GM12801 (cell line): ENCODE measurements around the gene NPAP1.

Experiments
- TF ChIP-seq, protein P1 (sequence below): IDR thresholded peaks from one replicate; pipeline ENCODE4 v1.5.1; 2011; ENCODE audit warnings: control low read depth; ENCODE audit not compliant: insufficient read length; ENCODE audit errors: extremely low read depth

NPAP1 gene, protein sequence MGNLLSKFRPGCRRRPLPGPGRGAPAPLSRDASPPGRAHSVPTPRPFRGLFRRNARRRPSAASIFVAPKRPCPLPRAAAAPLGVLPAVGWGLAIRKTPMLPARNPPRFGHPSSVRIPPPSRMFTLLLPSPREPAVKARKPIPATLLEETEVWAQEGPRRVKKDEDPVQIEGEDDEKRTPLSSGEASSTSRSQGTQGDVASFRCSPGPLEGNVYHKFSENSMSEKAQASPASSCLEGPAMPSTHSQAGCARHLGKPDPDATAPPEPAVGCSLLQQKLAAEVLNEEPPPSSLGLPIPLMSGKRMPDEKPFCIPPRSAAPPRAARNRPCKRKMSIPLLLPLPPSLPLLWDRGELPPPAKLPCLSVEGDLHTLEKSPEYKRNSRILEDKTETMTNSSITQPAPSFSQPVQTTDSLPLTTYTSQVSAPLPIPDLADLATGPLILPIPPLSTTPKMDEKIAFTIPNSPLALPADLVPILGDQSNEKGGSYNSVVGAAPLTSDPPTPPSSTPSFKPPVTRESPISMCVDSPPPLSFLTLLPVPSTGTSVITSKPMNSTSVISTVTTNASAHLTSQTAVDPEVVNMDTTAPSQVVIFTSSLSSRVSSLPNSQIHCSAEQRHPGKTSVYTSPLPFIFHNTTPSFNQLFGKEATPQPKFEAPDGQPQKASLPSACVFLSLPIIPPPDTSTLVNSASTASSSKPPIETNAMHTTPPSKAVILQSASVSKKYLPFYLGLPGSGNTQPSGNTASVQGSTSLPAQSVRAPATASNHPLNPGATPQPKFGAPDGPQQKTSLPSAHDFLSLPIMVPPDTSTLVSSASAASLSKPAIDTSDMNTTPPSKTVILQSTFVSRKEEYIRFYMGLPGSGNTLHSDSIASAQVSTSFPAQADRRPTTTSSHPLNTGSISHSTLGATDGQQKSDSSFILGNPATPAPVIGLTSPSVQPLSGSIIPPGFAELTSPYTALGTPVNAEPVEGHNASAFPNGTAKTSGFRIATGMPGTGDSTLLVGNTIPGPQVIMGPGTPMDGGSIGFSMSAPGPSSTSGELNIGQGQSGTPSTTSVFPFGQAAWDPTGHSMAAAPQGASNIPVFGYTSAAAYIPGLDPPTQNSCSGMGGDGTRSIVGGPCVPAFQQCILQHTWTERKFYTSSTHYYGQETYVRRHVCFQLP

DNA sequence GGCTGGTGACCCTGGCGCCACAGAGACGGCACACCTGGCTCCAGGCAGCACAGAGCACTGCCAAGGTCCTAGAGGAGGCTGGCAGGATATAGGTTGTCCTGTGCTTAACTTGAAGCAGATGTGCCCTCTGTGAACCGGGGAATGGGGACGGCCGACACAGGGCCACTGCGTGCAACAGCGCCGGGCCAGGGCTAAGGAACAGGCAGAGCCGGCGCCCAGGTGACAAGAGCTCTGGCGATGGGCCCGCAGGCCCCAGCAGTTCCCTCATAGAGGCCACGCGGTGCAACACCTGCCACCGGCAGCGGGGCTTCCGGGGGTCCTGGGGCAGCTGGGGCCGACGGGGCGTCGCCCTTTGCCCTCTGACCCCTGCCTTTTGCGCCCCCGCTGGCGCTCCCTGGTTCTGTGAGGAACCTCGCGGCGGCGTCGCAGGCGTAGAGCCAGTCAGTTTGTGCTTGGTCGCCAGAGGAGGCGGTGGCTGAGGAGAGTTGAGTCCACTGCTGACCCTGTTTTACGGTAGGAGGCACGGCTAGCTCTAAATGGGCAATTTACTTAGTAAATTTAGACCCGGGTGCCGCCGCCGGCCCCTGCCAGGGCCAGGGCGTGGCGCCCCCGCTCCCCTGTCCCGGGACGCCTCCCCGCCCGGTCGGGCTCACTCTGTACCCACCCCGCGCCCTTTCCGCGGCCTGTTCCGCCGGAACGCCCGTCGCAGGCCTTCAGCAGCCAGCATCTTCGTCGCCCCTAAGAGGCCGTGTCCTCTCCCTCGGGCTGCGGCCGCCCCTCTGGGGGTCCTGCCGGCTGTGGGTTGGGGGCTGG, at the start of gene NPAP1:
NPAP1 (plus strand) TSS at position 444 of the 813 bp plus-strand sequence; CDS start at position 537, 93 bp downstream.
- TF ChIP-seq, protein P1, sequence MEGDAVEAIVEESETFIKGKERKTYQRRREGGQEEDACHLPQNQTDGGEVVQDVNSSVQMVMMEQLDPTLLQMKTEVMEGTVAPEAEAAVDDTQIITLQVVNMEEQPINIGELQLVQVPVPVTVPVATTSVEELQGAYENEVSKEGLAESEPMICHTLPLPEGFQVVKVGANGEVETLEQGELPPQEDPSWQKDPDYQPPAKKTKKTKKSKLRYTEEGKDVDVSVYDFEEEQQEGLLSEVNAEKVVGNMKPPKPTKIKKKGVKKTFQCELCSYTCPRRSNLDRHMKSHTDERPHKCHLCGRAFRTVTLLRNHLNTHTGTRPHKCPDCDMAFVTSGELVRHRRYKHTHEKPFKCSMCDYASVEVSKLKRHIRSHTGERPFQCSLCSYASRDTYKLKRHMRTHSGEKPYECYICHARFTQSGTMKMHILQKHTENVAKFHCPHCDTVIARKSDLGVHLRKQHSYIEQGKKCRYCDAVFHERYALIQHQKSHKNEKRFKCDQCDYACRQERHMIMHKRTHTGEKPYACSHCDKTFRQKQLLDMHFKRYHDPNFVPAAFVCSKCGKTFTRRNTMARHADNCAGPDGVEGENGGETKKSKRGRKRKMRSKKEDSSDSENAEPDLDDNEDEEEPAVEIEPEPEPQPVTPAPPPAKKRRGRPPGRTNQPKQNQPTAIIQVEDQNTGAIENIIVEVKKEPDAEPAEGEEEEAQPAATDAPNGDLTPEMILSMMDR: no peak

DNA sequence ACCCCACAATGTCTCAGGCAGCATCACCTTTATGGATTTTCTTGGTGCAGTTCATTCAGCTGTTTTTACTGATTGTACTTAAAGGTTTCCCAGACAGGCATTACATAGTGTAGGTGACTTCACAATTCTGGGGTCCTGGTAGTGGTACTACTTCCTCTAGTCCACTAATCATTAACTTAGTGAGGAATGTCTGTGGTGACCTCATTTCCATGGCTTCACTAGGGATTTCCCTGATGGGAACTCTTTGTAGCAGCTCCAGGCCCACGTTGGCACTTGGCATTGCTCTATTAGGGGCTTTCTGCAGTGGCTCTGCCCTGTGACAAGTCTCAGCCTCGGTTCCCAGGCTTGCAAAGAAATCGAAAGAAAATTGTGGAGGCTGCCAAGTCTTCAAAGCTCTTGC, 48.1 kb upstream of the NPAP1 start:
- TF ChIP-seq, protein P1: no peak

DNA sequence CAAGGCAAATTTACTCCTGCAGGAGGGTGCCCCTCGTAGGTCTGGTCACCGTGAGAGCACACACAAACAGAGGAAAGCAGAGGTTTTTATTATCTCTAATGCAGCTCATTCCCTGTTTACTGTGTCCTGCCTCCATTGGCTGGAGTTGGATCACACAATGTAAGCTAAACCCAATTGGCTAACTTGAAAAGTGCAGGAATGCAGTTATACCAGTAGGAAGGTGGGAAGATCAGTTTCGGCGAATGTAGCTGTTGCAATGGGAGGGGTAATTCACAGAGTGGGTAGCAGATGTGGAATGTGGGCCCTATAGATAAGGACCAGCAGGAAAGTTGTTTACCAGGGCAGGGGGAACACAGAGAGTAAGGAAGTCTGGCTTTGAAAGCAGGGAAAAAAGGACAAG, 42.5 kb upstream of the NPAP1 start:
- TF ChIP-seq, protein P1: no peak

DNA sequence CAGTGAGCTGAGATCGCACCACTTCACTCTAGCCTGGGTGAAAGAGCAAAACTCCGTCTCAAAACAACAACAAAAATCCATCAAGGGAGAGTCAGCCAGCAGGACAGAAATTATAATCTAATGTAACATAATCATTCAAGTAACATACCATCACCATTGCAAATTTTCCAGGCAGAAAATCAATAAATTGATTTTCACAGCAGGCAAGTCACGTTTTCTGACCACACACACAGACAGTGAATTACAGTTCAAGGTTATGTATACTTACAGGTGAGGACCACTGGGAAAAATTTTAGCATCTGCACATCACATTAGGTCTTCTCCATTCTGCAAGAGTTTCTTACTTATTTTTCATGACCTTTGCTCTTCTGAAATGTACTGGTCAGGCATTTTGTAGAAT, 29.9 kb upstream of the NPAP1 start:
- TF ChIP-seq, protein P1: no peak

DNA sequence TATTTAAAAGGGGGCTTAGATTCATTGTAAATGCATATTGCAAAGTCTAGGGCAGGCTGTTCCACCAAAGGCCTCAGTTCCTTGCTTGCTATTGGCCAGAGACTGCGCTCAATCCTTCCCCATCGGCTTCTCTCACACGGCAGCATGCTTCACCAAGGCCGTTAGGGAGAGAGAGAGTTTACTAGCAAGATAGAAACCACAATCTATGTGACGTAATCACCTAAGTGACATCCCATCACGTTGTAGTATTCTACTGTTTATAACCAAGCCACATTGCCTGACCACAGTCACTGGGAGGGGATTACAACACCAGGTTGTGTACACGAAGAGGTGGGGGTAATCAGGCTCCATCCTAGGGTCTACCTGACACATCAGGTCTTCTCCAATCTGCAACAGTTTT, 16.0 kb upstream of the NPAP1 start:
- TF ChIP-seq, protein P1: no peak

DNA sequence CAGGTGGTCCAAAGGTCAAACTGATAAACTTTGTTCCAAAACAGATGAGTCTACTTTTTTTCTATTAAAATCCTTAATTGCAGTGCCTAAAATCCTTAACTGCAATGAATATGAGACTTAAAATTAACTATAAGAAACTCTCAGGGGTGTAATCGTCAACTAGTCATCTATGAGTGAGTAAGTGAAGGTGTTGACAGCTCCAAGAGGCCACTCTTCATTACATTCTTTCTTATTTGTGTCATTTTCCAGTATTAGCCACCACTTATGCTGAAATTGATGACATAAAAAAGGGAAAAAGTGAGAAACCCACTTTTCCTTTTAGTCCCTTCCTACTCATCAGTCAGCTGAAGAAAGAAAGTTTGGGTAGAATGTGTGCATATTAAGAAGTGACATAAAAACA, 12.6 kb upstream of the NPAP1 start:
- TF ChIP-seq, protein P1: no peak
